ENCODE results near the gene CFAP300. TPM values are rescaled to one million over a fixed set of nuclear protein-coding genes. Genes with fewer than 3 reads are reported as not detected.

CFAP300 gene
- total RNA-seq, 1 donor = not detected

DNA sequence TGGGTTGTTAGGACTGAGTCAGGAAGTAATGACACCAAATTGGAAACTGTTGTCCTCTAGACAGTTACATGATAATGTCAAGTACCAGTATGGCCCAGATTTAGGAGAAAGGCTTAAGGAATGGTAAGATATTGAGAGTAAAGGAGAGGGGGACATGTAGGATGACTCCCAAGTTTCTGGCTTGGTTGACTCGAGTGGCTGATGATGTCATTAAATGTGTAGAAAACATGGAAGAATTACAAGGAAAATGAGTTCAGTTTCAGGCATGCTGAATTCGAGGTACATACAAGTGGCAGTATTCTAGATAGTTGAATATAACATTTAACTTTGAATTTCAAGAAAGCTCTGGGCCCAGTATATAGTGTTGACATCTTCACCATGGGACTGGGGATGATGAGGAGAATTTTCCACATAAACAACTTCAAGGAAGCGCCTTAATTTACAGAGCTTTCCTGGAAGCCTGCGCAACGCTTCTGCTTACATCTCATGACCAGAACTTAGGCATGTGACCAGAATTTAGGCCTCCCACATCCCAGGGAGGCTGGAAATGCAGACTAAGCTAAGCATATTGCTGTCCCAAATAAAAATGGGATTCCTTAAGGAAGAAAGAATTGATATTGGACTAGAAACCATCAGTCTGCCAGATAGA, 3.8 kb downstream of the CFAP300 start:
- peaks cover 32% of the 10 kb centered on the region for H3K27me3 ChIP-seq (ENCODE audit: insufficient read depth, low read length)
- peaks cover 7% of the 10 kb centered on the region for H3K4me1 ChIP-seq (ENCODE audit: insufficient read depth, low read length)
- H3K4me3 ChIP-seq (ENCODE audit: low read length) = no peak overlapping the region
- peaks cover 1% of the 10 kb centered on the region for H3K9me3 ChIP-seq (ENCODE audit: low read depth, low read length)

DNA sequence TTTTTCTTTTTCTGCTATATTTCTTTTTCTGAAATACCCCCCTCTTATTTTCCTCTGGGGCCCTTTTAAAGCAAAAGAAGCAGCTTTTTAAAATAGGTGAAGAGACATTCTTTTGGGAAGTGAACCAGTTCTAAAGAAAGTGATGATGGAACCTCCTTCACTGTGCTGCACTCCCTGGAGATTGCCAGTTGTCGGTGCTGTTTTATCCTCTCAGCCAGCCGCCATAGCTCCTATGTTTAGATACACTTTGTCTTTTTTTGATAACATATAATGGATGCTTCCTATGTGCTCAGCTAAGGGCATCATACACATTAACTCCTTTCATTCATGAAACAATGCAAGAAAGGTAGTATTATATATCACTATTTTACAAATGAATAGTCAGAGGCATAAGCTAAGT, 14.0 kb downstream of the CFAP300 start:
- Histone ChIP-seq H3K4me1 (ENCODE audit: insufficient read depth, low read length) (no peaks in the 10 kb centered on the region), H3K9me3 (ENCODE audit: low read depth, low read length) (no peaks in the 10 kb centered on the region), H3K27me3 (ENCODE audit: insufficient read depth, low read length) (peaks cover 10% of the 10 kb centered on the region), H3K4me3 (ENCODE audit: low read length) (no peak overlapping the region)

DNA sequence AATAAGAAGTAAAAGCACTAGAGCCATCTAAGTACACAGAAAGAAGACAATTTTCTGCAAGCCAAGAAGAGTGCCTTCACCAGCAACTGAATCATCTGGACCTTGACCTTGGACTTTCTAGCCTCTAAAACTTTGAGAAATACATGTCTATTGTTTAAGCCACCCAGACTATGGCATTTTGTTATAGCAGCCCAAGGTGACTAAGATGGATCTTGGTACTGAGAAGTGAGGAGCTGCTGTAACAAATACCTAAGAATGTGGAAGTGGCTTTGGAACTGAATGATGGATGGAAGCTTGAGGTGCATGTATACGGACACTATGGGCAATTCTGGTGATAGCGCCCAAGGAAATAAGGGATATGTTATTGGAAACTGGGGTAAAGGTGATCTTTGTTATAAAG, 14.9 kb downstream of the CFAP300 start:
- Histone ChIP-seq H3K9me3 (ENCODE audit: low read depth, low read length) (no peaks in the 10 kb centered on the region), H3K27me3 (ENCODE audit: insufficient read depth, low read length) (peaks cover 10% of the 10 kb centered on the region), H3K4me3 (ENCODE audit: low read length) (no peak overlapping the region), H3K4me1 (ENCODE audit: insufficient read depth, low read length) (no peaks in the 10 kb centered on the region)

DNA sequence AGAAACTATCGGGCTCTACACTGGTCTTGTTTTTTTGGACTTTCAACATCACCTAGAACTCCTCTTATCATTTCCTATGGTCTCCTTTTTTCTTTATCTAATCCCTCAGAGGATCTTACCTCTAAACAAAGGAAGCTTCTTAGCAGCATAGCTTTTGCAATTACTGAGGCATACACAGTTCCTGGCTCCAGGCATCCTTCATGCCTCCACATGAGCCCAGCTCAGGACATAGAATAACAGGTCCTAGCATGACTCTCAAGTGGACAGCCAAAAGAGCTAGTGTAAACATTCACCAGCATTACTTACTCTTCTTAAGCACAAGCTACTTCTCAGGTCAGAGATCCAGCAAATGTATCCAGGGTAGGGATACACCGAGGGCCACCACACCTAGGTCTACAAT, 17.1 kb downstream of the CFAP300 start:
- H3K4me3 ChIP-seq (ENCODE audit: low read length) = no peak overlapping the region
- H3K4me1 ChIP-seq (ENCODE audit: insufficient read depth, low read length) = no peaks in the 10 kb centered on the region
- H3K9me3 ChIP-seq (ENCODE audit: low read depth, low read length) = no peaks in the 10 kb centered on the region
- H3K27me3 ChIP-seq (ENCODE audit: insufficient read depth, low read length) = peaks cover 10% of the 10 kb centered on the region

DNA sequence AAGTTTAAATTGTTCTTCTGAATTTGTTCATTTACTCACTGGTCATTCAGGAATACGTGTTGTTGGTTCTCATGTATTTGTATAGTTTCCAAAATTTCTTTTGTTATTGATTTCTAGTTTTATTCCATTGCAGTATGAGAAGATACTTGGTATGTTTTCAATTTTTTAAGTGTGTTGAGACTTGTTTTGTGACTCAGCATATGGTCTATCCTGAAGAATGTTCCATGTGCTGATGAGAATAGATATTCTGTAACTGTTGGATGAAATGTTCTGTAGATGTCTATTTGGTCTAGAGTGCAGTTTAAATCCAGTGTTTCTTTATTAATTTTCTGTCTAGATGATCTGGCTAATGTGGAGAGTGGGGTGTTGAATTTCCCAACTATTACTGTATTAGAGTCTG, 23.5 kb downstream of the CFAP300 start:
- Histone ChIP-seq H3K4me1 (ENCODE audit: insufficient read depth, low read length) (no peaks in the 10 kb centered on the region), H3K4me3 (ENCODE audit: low read length) (no peak overlapping the region), H3K27me3 (ENCODE audit: insufficient read depth, low read length) (peaks cover 3% of the 10 kb centered on the region), H3K9me3 (ENCODE audit: low read depth, low read length) (peaks cover 22% of the 10 kb centered on the region)

DNA sequence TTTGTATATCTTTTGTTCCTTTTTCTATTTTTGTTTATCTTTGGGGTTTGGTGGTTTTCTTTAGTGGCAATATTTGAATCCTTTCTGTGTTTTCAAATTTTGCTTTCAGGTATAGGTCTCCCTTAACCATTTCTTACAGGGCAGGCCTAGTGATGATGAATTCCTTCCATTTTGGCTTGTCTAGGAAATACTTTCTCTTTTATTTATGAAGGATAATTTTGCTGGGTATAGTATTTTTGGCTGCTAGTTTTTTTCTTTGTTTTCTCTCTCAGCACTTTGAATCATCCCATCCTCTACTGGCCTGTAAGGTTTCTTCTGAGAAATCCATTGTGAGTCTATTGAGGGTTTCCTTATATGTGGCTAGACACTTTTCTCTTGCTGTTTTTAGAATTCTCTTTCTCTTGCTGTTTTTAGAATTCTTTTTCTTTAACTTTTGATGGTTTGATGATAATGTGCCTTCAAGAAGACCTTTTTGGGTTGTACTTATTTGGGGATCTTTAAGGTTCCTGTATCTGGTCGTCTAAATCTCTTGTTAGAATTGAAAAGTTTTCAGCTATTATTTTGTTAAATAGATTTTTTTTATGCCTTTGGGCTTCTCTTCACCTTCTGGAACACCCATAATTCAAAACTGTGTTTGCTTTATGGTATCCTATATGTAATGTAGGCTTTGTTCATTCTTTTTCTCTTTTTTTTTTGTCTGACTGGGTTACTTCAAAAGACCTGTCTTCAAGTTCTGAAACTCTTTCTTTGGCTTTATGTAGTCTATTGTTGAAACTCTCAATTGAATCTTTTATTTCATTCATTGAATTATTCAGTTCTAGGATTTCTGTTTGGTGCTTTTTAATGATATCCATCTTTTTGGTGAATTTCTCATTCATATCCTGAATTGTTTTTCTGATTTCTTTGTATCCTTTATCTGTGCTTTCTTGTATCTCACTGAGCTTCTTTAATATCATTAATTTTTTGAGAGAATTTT, 24.5 kb downstream of the CFAP300 start:
- Histone ChIP-seq H3K4me3 (ENCODE audit: low read length) (no peak overlapping the region), H3K4me1 (ENCODE audit: insufficient read depth, low read length) (no peaks in the 10 kb centered on the region), H3K27me3 (ENCODE audit: insufficient read depth, low read length) (peaks cover 3% of the 10 kb centered on the region), H3K9me3 (ENCODE audit: low read depth, low read length) (peaks cover 22% of the 10 kb centered on the region)

DNA sequence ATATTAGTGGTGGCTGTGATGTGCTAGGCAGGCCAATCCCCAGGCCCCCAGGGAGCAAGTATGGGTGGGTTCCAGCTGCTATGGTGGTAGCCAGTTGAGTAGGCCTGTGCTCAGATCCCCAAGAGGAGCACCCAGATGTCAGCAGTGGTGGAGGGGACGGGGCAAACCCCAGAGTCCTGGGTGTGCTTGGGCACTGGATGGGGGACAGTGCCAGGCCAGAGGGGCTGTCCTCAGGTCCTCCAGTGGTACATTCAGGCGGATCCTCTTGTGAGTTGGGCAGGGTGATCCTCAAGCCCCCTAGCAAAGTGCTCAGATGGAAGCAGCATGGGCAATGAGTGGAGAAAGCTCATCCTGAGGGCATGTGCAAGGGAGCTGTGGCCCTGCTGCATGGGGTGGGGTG, 26.0 kb downstream of the CFAP300 start:
- Histone ChIP-seq H3K4me3 (ENCODE audit: low read length) (no peak overlapping the region), H3K27me3 (ENCODE audit: insufficient read depth, low read length) (peaks cover 7% of the 10 kb centered on the region), H3K4me1 (ENCODE audit: insufficient read depth, low read length) (no peaks in the 10 kb centered on the region), H3K9me3 (ENCODE audit: low read depth, low read length) (peaks cover 22% of the 10 kb centered on the region)

DNA sequence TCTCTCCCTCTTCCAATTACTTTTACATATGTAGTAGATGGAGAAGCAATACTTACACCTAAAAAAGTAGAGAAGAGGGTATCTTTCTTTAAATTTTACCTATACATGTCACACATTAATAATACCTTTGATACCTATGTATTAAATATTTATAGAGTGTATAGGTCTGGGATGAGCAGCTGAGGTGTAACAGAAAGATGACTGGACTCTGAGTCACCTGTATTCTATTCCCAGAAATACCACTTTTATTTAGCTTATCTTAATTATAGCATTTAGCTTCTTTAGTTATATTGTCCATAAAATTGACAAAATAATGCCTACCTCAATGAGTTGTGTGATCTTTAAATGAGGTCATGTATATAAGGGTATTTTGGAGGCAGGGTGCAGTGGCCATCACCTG, 32.4 kb downstream of the CFAP300 start:
- H3K4me1 ChIP-seq (ENCODE audit: insufficient read depth, low read length) = no peaks in the 10 kb centered on the region
- H3K27me3 ChIP-seq (ENCODE audit: insufficient read depth, low read length) = peaks cover 9% of the 10 kb centered on the region
- H3K4me3 ChIP-seq (ENCODE audit: low read length) = no peak overlapping the region
- no peaks in the 10 kb centered on the region for H3K9me3 ChIP-seq (ENCODE audit: low read depth, low read length)

DNA sequence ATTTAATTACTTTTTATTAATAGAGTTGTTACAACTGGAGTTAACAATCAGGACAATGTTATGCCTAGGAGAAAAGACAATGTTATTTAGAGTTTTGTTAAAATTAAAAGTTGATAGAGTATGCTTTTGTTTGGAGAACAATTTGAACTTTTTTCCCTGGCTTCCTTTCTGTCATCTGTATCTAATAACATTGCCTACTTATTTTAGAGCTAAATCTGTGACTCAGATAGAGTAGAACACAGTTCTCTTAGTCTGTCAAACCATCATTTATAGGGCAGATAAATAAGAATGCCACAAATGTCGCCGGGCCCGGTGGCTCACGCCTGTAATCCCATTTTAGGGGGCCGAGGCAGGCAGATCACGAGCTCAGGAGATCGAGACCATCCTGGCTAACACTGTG, 34.1 kb downstream of the CFAP300 start:
- Histone ChIP-seq H3K4me3 (ENCODE audit: low read length) (no peak overlapping the region), H3K4me1 (ENCODE audit: insufficient read depth, low read length) (no peaks in the 10 kb centered on the region), H3K27me3 (ENCODE audit: insufficient read depth, low read length) (peaks cover 14% of the 10 kb centered on the region), H3K9me3 (ENCODE audit: low read depth, low read length) (no peaks in the 10 kb centered on the region)

DNA sequence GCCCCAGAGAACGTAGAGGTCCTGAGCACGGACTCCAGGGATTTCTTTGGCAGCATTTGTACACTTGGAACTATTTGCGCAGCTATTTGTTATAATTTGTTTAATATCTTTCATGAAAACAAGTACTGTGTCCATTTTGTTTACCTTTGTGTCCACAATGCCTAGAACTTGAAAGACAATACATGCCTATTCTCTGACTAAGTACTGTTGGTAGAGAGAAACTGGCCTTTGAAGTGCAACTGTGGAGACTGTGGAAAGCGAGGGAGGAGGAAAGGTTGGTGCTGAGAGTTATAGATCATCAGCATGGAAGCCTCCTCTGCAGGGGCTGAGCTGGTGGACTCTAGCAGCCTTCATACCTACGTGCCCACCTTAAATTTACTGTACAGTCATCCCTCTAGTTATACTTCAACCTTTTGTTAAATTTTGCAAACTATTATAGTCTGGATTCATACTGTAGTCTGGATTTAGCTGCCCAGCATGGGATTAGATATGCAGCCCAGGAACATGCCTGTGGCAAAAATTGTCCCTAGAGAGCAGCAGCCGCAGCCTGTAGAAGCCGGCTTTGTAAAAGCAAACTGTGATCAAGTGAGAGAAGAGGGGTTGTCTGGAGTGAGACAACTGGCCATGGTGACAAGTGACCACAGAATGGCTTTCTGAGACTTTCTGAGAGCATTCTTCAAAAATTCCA, 38.8 kb downstream of the CFAP300 start:
- Histone ChIP-seq H3K9me3 (ENCODE audit: low read depth, low read length) (no peaks in the 10 kb centered on the region), H3K4me1 (ENCODE audit: insufficient read depth, low read length) (no peaks in the 10 kb centered on the region), H3K4me3 (ENCODE audit: low read length) (no peak overlapping the region), H3K27me3 (ENCODE audit: insufficient read depth, low read length) (peaks cover 15% of the 10 kb centered on the region)

DNA sequence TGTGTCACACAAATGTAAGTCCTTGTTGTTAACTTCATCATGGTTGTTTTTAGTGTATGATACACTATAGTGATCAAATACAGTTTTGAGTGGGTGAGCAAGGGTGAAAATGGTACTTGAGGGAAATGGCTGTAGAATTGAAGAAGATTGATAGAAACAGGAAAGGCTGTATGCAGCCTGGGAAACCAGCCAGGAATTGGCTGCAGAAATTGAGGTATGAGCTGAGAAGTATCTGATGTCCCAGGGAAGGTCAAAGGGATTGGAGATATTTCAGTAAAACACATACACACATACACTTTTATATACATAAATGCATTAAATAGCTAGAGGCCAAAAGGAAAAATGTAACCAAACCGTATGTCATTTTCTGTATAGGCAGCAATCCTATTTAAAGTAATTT, 49.9 kb downstream of the CFAP300 start:
- no peaks in the 10 kb centered on the region for H3K27me3 ChIP-seq (ENCODE audit: insufficient read depth, low read length)
- H3K9me3 ChIP-seq (ENCODE audit: low read depth, low read length) = no peaks in the 10 kb centered on the region
- H3K4me3 ChIP-seq (ENCODE audit: low read length) = no peak overlapping the region
- H3K4me1 ChIP-seq (ENCODE audit: insufficient read depth, low read length) = no peaks in the 10 kb centered on the region

DNA sequence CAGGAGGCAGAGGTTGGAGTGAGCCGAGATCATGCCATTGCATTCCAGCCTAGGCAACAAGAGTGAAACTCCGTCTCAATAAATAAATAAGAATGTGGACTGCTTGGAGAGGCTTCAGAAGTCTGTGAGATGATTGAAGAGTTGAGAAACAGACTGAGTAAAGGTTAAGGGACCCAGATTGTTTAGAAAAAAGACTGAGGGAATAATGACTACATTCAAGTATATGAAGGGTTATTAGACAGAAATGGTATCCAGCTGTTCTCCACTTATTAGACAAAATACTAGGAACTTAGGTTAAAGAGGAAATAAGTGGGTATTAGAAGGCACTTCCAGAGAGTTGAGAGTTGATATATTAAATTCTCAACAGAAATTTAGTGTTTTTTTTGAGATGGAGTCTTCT, 52.5 kb downstream of the CFAP300 start:
- H3K4me1 ChIP-seq (ENCODE audit: insufficient read depth, low read length) = no peaks in the 10 kb centered on the region
- no peaks in the 10 kb centered on the region for H3K27me3 ChIP-seq (ENCODE audit: insufficient read depth, low read length)
- H3K4me3 ChIP-seq (ENCODE audit: low read length) = no peak overlapping the region
- H3K9me3 ChIP-seq (ENCODE audit: low read depth, low read length) = no peaks in the 10 kb centered on the region

DNA sequence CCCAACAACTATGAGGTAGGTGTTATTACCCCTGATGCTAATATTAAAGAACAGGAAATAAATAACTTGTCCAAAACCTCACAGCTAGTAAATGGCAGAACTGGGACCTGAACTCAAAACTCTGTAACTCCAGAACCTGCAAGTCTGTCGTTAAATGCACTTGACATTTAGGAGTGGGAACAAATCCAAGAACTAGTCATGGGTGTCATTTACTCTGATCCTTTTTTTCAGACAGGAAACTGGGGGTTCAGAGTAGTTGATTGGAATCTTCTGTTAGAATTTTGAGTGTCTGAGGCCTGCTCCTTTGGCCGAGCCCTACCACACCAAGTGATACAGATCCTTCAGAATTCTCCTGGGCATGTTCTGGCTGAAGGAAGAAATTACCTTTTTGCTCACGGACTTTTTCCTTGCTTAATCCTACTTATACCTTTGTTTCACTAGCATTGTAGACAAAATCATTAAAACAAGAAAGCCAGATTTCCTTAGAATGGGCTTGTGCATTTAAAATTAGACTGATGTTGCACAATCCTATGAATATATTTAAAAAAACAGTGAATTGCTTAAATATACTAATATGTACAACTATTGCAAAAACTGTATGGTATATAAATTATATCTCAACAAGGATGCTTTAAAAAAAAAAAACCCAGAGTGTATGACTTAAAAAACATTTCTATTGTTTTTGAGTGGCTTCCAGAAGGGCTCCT, 61.6 kb downstream of the CFAP300 start:
- no peaks in the 10 kb centered on the region for H3K9me3 ChIP-seq (ENCODE audit: low read depth, low read length)
- no peak overlapping the region for H3K4me3 ChIP-seq (ENCODE audit: low read length)
- peaks cover 19% of the 10 kb centered on the region for H3K4me1 ChIP-seq (ENCODE audit: insufficient read depth, low read length)
- H3K27me3 ChIP-seq (ENCODE audit: insufficient read depth, low read length) = peaks cover 58% of the 10 kb centered on the region

DNA sequence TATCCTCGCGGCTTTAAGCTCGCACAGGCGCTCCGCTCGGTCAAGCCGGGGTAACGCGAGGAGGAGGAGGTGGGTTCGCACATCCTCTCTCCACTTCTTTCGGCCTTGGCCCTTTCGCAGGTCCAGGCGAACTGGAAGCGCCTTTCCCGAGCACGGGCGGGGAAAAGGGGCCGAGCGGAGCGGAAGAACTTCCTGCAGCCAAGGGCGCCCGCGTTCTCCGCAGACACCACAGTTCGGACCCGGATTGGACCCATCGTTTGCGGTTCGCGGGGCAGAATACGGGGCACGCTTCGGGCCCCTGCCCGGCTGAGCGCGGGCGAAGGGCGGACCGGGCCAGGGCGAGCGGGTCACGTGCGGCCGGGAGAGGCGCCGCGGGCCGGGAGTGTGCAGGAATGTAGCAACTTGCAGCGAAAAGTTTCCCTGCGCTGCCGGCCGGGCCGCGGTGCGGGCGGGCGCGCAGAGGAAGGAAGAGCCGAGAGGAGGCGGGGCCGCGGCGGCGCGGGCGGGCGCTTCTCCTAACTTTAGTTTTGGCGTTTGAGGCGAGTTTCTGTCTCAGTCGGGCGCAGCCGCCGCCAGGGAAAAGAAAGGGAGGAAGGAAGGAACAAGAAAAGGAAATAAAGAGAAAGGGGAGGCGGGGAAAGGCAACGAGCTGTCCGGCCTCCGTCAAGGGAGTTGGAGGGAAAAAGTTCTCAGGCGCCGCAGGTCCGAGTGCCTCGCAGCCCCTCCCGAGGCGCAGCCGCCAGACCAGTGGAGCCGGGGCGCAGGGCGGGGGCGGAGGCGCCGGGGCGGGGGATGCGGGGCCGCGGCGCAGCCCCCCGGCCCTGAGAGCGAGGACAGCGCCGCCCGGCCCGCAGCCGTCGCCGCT, 62.9 kb downstream of the CFAP300 start, which contains the start of gene YAP1:
Gene YAP1 (plus strand): TSS at position 552 of the 865 bp plus-strand sequence. CDS start 402 bp downstream, outside the sequence.
- Histone ChIP-seq H3K4me1 (ENCODE audit: insufficient read depth, low read length) (peaks cover 19% of the 10 kb centered on the region), H3K27me3 (ENCODE audit: insufficient read depth, low read length) (peaks cover 70% of the 10 kb centered on the region)

More for the DNA sequence above, 62.9 kb downstream of the CFAP300 start, which contains the start of gene YAP1:
- H3K4me3 ChIP-seq (ENCODE audit: low read length) = peak within 1 kb of the TSS; percentile 42
- H3K9me3 ChIP-seq (ENCODE audit: low read depth, low read length) = no peaks in the 10 kb centered on the region
